NCI-H2227 treated with DMSO at 0.1 percent for 48 hours (cell line): Measurements from ENCODE around the gene SLC47A1.

Source experiments
- DNase-seq: peaks from one replicate; lab custom pipeline; 2025; lab: John Stamatoyannopoulos, UW

Gene SLC47A1

GRCh38 chr17:19613979-19614378, 80.3 kb downstream of the SLC47A1 start:
- DNase-seq, result no peak

GRCh38 chr17:19614900-19615299, 81.2 kb downstream of the SLC47A1 start:
- DNase-seq, result no peak

GRCh38 chr17:19618015-19618414, 84.4 kb downstream of the SLC47A1 start:
- DNase-seq, result no peak

- no peak for DNase-seq
Observed at GRCh38 chr17:19619705-19620325, 86.2 kb downstream of the SLC47A1 start.

GRCh38 chr17:19621697-19622096, 88.0 kb downstream of the SLC47A1 start:
- no peak for DNase-seq

GRCh38 chr17:19626079-19626478, 92.4 kb downstream of the SLC47A1 start:
- DNase-seq, result no peak
